Activated naive CD8-positive, alpha-beta T cell treated with anti-CD3 and anti-CD28 coated beads, Interleukin-2, amount 10 ng/mL, durations not matched to agents 7 days and 5 days (primary cell): ENCODE measurements around the gene RPTOR. TPM values are rescaled to one million over a fixed set of nuclear protein-coding genes. Genes with fewer than 3 reads are reported as not detected.
"Not testable (repeated sequence)": the region's sequence is repeated elsewhere in the genome, so short reads cannot be mapped to it uniquely, and the experiment has no call there.

Experiments
- ATAC-seq: fragments of 150-1000 bp; cut with Tn5 transposase; one replicate; pipeline ENCODE4 v1.10.0; 2021; ENCODE audit warnings: low read depth, moderate library complexity
- POLR2A ChIA-PET: fragments of 350-600 bp; sonication (Branson Sonifier 250); formaldehyde crosslinking; loops from one replicate; lab custom pipeline; 2021; ENCODE audit warnings: antibody characterized with exemption; lab: Charles Lee
- DNase-seq: peaks from one replicate; pipeline ENCODE4 v3.0.0; 2021
- H3K27ac Mint-ChIP-seq: one replicate; pipeline ENCODE4 v1.8.0; 2022; ENCODE audit warnings: mild to moderate bottlenecking, mixed read lengths
- H3K27me3 Mint-ChIP-seq: one replicate; pipeline ENCODE4 v1.8.0; 2022; ENCODE audit warnings: mild to moderate bottlenecking, moderate library complexity, mixed read lengths
- H3K36me3 Mint-ChIP-seq: one replicate; pipeline ENCODE4 v1.8.0; 2021; ENCODE audit warnings: mild to moderate bottlenecking, mixed read lengths
- H3K4me1 Mint-ChIP-seq: one replicate; pipeline ENCODE4 v1.8.0; 2021; ENCODE audit warnings: mixed read lengths
- H3K4me3 Mint-ChIP-seq: one replicate; pipeline ENCODE4 v1.8.0; 2022; ENCODE audit warnings: mild to moderate bottlenecking, moderate library complexity, mixed read lengths
- H3K9me3 Mint-ChIP-seq: one replicate; pipeline ENCODE4 v1.8.0; 2021; ENCODE audit warnings: mixed read lengths
- total RNA-seq, 2 experiments: library from RNA; stranded (reverse); gene quantifications; one replicate each; pipeline ENCODE4 v1.2.3, GENCODE V29; 2021

RPTOR gene
- total RNA-seq, 2 experiments from 2014 or later: 43.2 to 43.8 TPM

- no peak for DNase-seq
- Mint-ChIP-seq H3K27ac (peak overlapping the region; percentile 97), H3K36me3 (peaks cover 38% of the 10 kb centered on the region), H3K9me3 (peaks cover 6% of the 10 kb centered on the region), H3K4me1 (peaks cover 51% of the 10 kb centered on the region), H3K27me3 (no peaks in the 10 kb centered on the region), H3K4me3 (peak overlapping the region; percentile 76)
- no peak for ATAC-seq
- POLR2A ChIA-PET: interaction anchor here (1.8 to 5.3 kb wide), 6 partner anchors 12 to 64 kb away, joined by 5 to 84 read pairs (median 18); no protein-coding TSS in a partner anchor
These were observed 247.7 kb downstream of the RPTOR start for GRCh38 chr17:80792373-80792781.

GRCh38 chr17:80793421-80793820 is 248.8 kb downstream of the RPTOR start:
- peaks cover 33% of the 10 kb centered on the region for H3K36me3 Mint-ChIP-seq
- H3K27me3 Mint-ChIP-seq: no peaks in the 10 kb centered on the region
- peak overlapping the region; percentile 76 for H3K27ac Mint-ChIP-seq
- ATAC-seq (no peak), DNase-seq (no peak)
- peaks cover under 1% of the 10 kb centered on the region for H3K9me3 Mint-ChIP-seq
- H3K4me3 Mint-ChIP-seq: no peak overlapping the region
- POLR2A ChIA-PET: interaction anchor here (1.9 to 5.3 kb wide), 3 partner anchors 13 to 54 kb away, joined by 5 to 84 read pairs (median 19); no protein-coding TSS in a partner anchor
- H3K4me1 Mint-ChIP-seq: peaks cover 44% of the 10 kb centered on the region

- Mint-ChIP-seq H3K27ac (peak overlapping the region; percentile 76), H3K4me3 (no peak overlapping the region), H3K27me3 (no peaks in the 10 kb centered on the region), H3K9me3 (no peaks in the 10 kb centered on the region), H3K4me1 (peaks cover 40% of the 10 kb centered on the region), H3K36me3 (peaks cover 32% of the 10 kb centered on the region)
- ATAC-seq (no peak), DNase-seq (no peak)
- POLR2A ChIA-PET: interaction anchor here (5.3 kb wide), 1 partner anchor 13 kb away, joined by 84 read pairs; no protein-coding TSS in a partner anchor
These were observed 249.2 kb downstream of the RPTOR start for GRCh38 chr17:80793851-80794267.

DNA sequence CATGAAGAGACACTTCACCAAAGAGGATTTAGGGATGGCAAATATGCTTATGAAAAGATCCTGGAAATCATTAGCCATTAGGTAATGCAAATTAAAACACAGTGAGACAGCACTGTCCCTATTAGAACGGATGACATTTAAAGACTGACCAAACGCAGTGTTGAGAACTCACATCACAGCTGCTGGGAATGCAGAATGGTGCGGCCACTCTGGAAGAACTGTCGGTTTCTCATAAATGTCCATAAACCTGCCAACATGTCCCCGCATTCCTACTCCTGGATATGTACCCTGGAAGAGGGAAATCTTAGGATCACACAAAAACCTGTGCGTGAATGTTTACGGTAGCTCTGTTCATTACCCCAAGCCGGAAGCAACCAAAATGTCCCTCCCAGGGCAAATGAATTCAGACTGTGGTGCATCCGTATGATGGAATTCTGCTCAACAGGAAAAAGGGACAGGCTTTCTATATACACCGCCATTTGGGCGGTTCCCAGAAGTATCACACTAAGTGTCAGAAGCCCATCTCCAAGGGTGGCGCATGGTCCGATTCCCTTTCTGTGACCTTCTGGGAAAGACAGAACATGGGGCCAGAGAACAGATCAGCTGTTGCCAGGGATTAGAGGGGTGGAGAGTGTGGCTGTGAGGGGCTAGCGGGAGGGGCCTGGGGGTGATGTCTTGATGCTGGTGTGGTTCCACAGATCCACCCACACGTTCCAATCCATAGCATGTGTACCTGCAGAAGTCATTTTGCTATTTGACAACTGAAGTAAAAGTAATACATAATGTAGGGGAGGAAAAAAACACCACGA is 249.8 kb downstream of the RPTOR start:
- peaks cover 35% of the 10 kb centered on the region for H3K36me3 Mint-ChIP-seq
- H3K4me1 Mint-ChIP-seq: peaks cover 35% of the 10 kb centered on the region
- no peak for ATAC-seq
- POLR2A ChIA-PET: interaction anchor here (5.3 kb wide), 1 partner anchor 14 kb away, joined by 84 read pairs; no protein-coding TSS in a partner anchor
- no peak for DNase-seq
- H3K9me3 Mint-ChIP-seq: no peaks in the 10 kb centered on the region
- no peaks in the 10 kb centered on the region for H3K27me3 Mint-ChIP-seq
- H3K4me3 Mint-ChIP-seq: no peak overlapping the region
- H3K27ac Mint-ChIP-seq: peak overlapping the region; percentile 37

DNA sequence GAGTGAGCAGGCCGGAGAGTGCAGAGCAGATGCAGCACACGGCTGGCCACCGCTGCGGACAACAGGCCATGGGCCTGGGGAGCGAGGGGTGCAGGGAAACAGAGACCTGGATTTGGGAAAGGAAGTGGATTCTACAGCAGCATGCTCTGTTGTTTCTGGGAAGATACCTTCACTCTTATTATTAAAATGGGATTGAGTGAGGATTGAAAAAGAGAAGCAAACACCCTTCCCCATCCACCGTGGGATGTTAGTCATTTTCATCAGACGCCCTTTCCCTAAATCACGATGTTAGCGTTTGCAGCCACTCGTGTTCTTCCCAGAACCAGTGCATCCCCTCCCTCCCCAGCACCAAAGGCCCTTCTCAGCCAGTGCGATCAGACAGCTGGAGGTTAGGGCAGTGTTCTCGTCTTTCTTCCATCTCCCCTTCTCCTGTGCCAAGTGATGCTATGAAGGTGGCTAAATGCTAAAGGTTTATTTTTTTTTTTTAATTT is 250.5 kb downstream of the RPTOR start:
- DNase-seq (no peak), ATAC-seq (no peak)
- Mint-ChIP-seq H3K36me3 (peaks cover 35% of the 10 kb centered on the region), H3K4me1 (peaks cover 28% of the 10 kb centered on the region), H3K9me3 (no peaks in the 10 kb centered on the region), H3K27ac (peak overlapping the region; percentile 37), H3K27me3 (no peaks in the 10 kb centered on the region), H3K4me3 (no peak overlapping the region)
- POLR2A ChIA-PET: no interaction called here

- no peak overlapping the region for H3K27ac Mint-ChIP-seq
- peaks cover 22% of the 10 kb centered on the region for H3K4me1 Mint-ChIP-seq
- no peaks in the 10 kb centered on the region for H3K9me3 Mint-ChIP-seq
- POLR2A ChIA-PET: no interaction called here
- H3K27me3 Mint-ChIP-seq: no peaks in the 10 kb centered on the region
- H3K36me3 Mint-ChIP-seq: peaks cover 35% of the 10 kb centered on the region
- H3K4me3 Mint-ChIP-seq: no peak overlapping the region
- no peak for DNase-seq
- ATAC-seq: no peak
These were observed 251.1 kb downstream of the RPTOR start for GRCh38 chr17:80795754-80796153.

DNA sequence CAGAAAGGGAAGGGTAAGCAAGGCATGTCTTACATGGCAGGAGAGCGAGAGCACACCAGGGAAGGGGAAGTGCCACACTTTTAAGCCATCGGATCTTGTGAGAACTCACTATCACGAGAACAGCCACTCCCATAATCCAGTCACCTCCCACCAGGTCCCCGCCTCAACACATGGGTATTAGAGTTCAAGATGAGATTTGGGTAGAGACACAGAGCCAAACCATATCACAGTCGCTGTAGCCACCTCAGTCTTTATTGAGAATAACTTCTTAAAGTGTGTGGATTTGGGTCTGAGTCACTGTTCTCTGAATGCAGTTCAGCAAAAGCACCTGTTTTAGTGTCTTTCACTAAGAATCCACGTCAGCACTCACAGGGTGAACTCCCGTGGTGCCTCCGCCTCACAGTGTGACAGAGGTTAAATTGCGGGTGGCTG is 251.8 kb downstream of the RPTOR start:
- no peaks in the 10 kb centered on the region for H3K9me3 Mint-ChIP-seq
- ATAC-seq: no peak
- peaks cover 15% of the 10 kb centered on the region for H3K4me1 Mint-ChIP-seq
- POLR2A ChIA-PET: no interaction called here
- no peaks in the 10 kb centered on the region for H3K27me3 Mint-ChIP-seq
- DNase-seq: no peak
- H3K36me3 Mint-ChIP-seq: peaks cover 35% of the 10 kb centered on the region
- no peak overlapping the region for H3K27ac Mint-ChIP-seq
- H3K4me3 Mint-ChIP-seq: no peak overlapping the region

DNA sequence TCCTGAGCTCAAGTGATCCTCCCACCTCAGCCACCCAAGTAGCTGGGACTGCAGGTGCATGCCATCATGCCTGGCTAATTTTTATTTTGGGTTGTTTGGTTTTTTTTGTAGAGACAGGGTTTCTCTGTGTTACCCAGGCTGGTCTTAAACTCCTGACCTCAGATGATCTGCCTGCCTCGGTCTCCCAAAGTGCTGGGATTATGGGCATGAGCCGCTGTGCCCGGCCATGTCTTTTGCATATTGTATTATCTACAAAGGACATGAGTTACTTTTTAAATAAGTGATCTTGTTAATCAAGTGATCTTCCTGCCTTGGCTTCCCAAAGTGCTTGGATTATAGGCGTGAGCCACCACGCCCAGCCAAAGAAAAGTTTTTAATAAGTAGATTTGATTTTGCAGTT is 252.6 kb downstream of the RPTOR start:
- H3K9me3 Mint-ChIP-seq, ATAC-seq, POLR2A ChIA-PET, DNase-seq, H3K4me1 Mint-ChIP-seq, H3K27ac Mint-ChIP-seq, H3K27me3 Mint-ChIP-seq, H3K4me3 Mint-ChIP-seq: not testable (repeated sequence)
- H3K36me3 Mint-ChIP-seq: peaks cover 32% of the 10 kb centered on the region

DNA sequence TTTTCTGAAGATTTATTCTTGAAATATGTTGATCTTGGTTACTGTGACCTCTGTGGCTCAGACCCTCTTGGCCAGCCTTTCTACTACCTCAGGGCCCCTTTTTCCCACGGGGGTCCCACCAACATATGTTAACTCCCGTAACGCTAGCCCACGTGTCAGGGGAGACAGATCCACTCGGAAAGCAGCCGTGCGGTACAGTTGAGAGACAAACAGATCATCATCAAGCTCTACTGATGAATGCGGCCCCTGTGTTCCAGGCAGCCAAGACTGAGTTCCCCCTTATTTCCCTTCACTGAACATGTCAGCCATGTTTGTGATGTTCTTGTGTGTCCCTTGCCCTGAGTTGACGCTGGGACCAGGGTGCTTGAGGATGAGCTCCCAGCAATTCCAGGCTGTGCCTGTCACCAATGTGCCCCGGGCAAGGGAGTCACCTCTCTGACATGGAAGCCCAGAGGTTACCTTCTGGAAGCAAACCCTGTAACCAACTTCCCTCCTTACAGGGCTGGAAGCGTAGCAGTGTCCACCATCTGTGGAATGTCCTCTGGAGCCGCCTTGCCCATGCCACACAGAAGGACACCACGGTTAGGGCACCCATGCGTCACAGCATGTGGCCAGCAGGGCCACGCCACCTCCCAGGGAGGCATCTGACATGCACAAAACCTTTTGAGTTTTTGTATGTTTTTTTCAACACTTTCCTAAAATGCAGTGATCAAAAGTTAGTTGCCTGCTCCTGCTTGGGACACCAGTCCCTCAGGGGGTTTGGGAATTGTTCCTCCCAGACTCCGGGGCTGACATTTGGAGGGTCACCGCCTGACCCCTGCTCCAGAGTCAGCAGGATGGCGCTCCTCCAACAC is 253.3 kb downstream of the RPTOR start:
- Mint-ChIP-seq H3K27me3 (no peaks in the 10 kb centered on the region), H3K36me3 (peaks cover 30% of the 10 kb centered on the region), H3K9me3 (no peaks in the 10 kb centered on the region), H3K27ac (no peak overlapping the region), H3K4me3 (no peak overlapping the region), H3K4me1 (peaks cover 3% of the 10 kb centered on the region)
- no peak for ATAC-seq
- no peak for DNase-seq
- POLR2A ChIA-PET: no interaction called here

GRCh38 chr17:80798595-80799537 is 254.2 kb downstream of the RPTOR start:
- Mint-ChIP-seq H3K4me1 (no peaks in the 10 kb centered on the region), H3K27ac (no peak overlapping the region), H3K4me3 (no peak overlapping the region), H3K27me3 (no peaks in the 10 kb centered on the region), H3K9me3 (no peaks in the 10 kb centered on the region), H3K36me3 (peaks cover 26% of the 10 kb centered on the region)
- ATAC-seq (no peak), DNase-seq (no peak)
- POLR2A ChIA-PET: interaction anchor here (0.6 kb wide), 1 partner anchor 8 kb away, joined by 4 read pairs; no protein-coding TSS in a partner anchor

- POLR2A ChIA-PET: interaction anchor here (0.6 kb wide), 1 partner anchor 9 kb away, joined by 4 read pairs; no protein-coding TSS in a partner anchor
- Mint-ChIP-seq H3K9me3 (no peaks in the 10 kb centered on the region), H3K4me1 (no peaks in the 10 kb centered on the region), H3K36me3 (peaks cover 18% of the 10 kb centered on the region), H3K4me3 (no peak overlapping the region), H3K27me3 (no peaks in the 10 kb centered on the region), H3K27ac (no peak overlapping the region)
- no peak for ATAC-seq
- DNase-seq: no peak
These were observed 255.2 kb downstream of the RPTOR start for GRCh38 chr17:80799538-80800480.
